Measurements from ENCODE around the gene RNF207.

The RNF207 gene

GRCh38 chr1:6221210-6221784 lies 15.4 kb downstream of the RNF207 start:
- H3K4me3 ChIP-seq (ENCODE audit: insufficient read depth, low read length, poor library complexity, severe bottlenecking), result no peak overlapping the region

GRCh38 chr1:6222636-6223035 lies 16.7 kb downstream of the RNF207 start:
- Histone ChIP-seq H3F3A (ENCODE audit: insufficient read depth) (no peaks in the 10 kb centered on the region), H2AFZ (ENCODE audit: low read depth, low read length, severe bottlenecking) (no peak overlapping the region), H3K4me2 (ENCODE audit: low read depth, low read length, poor library complexity, severe bottlenecking) (no peak overlapping the region), H3K9me3 (ENCODE audit: insufficient read depth, low read length) (no peaks in the 10 kb centered on the region), H3K4me3 (ENCODE audit: insufficient read depth, low read length, poor library complexity, severe bottlenecking) (no peak overlapping the region), H3K27ac (ENCODE audit: low read depth, low read length) (no peak overlapping the region), H3K27me3 (ENCODE audit: low read length) (no peaks in the 10 kb centered on the region), H3K36me3 (ENCODE audit: low read length) (no peaks in the 10 kb centered on the region), H3K79me2 (ENCODE audit: insufficient read depth, low read length) (no peaks in the 10 kb centered on the region), H3K9me2 (replicated peaks; ENCODE audit: insufficient read depth, low read length) (no peaks in the 10 kb centered on the region), H3K9ac (ENCODE audit: low read length) (no peak overlapping the region), H4K20me1 (ENCODE audit: low read depth, low read length) (no peaks in the 10 kb centered on the region)
- TF ChIP-seq CTCF (IDR thresholded peaks at IDR 0.05; ENCODE audit: insufficient read depth, low read length, poor library complexity, severe bottlenecking) (no peak), EZH2phosphoT487 (conservative IDR thresholded peaks at IDR 0.05; ENCODE audit: low read length) (no peak)

More at GRCh38 chr1:6221210-6221784, 15.4 kb downstream of the RNF207 start:
- Histone ChIP-seq H3K79me2 (ENCODE audit: insufficient read depth, low read length) (no peaks in the 10 kb centered on the region), H3F3A (ENCODE audit: insufficient read depth) (no peaks in the 10 kb centered on the region), H3K27me3 (ENCODE audit: low read length) (no peaks in the 10 kb centered on the region), H3K4me2 (ENCODE audit: low read depth, low read length, poor library complexity, severe bottlenecking) (no peak overlapping the region), H3K9me3 (ENCODE audit: insufficient read depth, low read length) (no peaks in the 10 kb centered on the region), H4K20me1 (ENCODE audit: low read depth, low read length) (no peaks in the 10 kb centered on the region), H2AFZ (ENCODE audit: low read depth, low read length, severe bottlenecking) (no peak overlapping the region), H3K36me3 (ENCODE audit: low read length) (no peaks in the 10 kb centered on the region), H3K27ac (ENCODE audit: low read depth, low read length) (no peak overlapping the region), H3K9ac (ENCODE audit: low read length) (no peak overlapping the region), H3K9me2 (replicated peaks; ENCODE audit: insufficient read depth, low read length) (no peaks in the 10 kb centered on the region)
- TF ChIP-seq CTCF (IDR thresholded peaks at IDR 0.05; ENCODE audit: insufficient read depth, low read length, poor library complexity, severe bottlenecking) (no peak), EZH2phosphoT487 (conservative IDR thresholded peaks at IDR 0.05; ENCODE audit: low read length) (no peak)

GRCh38 chr1:6223617-6224016 lies 17.7 kb downstream of the RNF207 start:
- Histone ChIP-seq H2AFZ (ENCODE audit: low read depth, low read length, severe bottlenecking) (no peak overlapping the region), H4K20me1 (ENCODE audit: low read depth, low read length) (no peaks in the 10 kb centered on the region), H3K4me3 (ENCODE audit: insufficient read depth, low read length, poor library complexity, severe bottlenecking) (no peak overlapping the region), H3K4me2 (ENCODE audit: low read depth, low read length, poor library complexity, severe bottlenecking) (no peak overlapping the region), H3K36me3 (ENCODE audit: low read length) (no peaks in the 10 kb centered on the region), H3K9me2 (replicated peaks; ENCODE audit: insufficient read depth, low read length) (no peaks in the 10 kb centered on the region), H3K9ac (ENCODE audit: low read length) (no peak overlapping the region), H3F3A (ENCODE audit: insufficient read depth) (no peaks in the 10 kb centered on the region), H3K79me2 (ENCODE audit: insufficient read depth, low read length) (no peaks in the 10 kb centered on the region), H3K27ac (ENCODE audit: low read depth, low read length) (no peak overlapping the region), H3K9me3 (ENCODE audit: insufficient read depth, low read length) (no peaks in the 10 kb centered on the region), H3K27me3 (ENCODE audit: low read length) (no peaks in the 10 kb centered on the region)
- no peak for TF ChIP-seq EZH2phosphoT487 (conservative IDR thresholded peaks at IDR 0.05; ENCODE audit: low read length)
- TF ChIP-seq CTCF (IDR thresholded peaks at IDR 0.05; ENCODE audit: insufficient read depth, low read length, poor library complexity, severe bottlenecking), result no peak

All from SU-DHL-6 (cell line).